NCI-H69 (cell line): ENCODE results near the gene SPON1.
"Not testable (repeated sequence)": the region's sequence is repeated elsewhere in the genome, so short reads cannot be mapped to it uniquely, and the experiment has no call there.

ENCODE experiments used
- DNase-seq: peaks from one replicate; lab custom pipeline; 2025; lab: John Stamatoyannopoulos, UW

SPON1 gene

DNA sequence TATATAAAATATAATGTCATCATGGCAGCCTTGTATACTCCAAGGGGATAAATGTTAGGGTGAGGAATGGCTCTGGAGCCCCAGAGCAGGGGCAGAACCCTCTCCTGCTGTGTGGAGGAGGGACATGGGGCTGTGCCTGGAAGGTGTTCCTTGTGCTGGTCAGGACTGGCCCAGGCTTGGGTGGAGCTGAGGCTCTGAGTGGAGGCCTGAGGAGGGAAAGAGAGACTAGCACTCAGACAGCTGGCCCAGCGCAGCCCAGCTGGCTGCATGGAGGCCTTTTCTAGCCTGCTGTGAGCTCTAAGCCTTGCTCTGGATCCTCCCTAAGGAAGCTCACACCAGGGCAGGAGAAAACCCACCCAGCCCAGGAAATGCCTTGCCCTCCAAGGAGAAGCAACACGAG, 282.9 kb downstream of the SPON1 start:
- no peak for DNase-seq

GRCh38 chr11:14248580-14248981, 286.1 kb downstream of the SPON1 start:
- peak; percentile 39 for DNase-seq

GRCh38 chr11:14249121-14249963, 286.8 kb downstream of the SPON1 start:
- peak; percentile 76 for DNase-seq

DNA sequence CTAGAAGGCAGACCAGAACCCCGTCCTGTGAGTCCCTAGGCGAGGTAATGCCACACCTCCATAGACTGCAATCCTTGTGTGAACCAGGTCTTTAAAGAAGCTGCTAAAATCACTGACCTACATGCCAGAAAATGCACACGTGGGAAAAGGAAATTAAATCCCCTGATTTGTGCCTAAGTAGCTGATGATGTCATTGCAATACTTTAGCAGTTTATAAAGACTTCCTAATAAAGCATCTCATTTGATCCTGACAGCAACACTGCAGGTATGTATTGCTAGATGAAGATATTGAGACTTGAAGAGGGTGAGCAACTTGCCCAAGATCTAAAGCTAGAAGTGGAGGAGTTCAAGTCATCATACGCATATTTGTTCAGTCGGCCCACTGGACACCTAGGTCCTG, 289.2 kb downstream of the SPON1 start:
- DNase-seq = no peak

- DNase-seq = not testable (repeated sequence)
These were observed 290.0 kb downstream of the SPON1 start for GRCh38 chr11:14252501-14252900.

DNA sequence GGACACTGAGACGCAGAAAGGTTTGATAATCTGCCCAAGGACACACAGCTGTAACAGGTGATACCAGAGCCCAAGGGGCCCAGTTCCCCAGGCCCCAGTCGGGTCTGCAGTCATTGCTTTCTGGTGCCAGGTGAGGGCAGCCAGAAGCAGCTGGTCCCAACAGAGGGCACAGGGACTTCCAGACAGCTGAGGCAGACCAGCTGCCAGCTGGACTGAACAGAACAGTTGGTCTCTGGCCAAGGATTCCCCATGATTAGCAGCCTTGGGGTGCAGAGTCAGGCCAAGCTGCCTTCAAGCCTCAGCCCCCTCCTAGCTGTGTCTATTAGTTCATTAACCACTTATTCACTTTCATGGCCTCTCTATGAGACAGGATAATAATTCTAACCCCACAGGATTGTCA, 290.9 kb downstream of the SPON1 start:
- DNase-seq = peak; percentile 18

DNA sequence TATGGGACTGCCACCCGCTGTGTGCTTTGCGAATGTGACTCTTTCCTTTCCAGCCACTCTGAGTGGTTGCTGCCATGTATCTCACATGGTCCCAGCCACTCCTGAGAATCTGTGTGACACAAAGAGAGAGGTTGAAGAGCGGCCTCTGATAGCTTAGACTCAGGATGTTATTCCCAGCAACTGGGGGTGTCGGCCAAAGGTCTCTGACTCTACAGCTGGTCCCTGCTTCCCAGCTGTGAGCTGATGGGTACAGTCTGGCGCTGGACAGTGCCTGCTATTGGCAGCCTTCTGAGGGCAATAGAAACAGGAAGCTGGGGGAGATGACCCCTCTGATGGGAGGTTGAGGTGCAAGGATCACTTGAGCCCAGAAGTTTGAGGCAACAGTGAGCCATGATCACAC, 291.3 kb downstream of the SPON1 start:
- no peak for DNase-seq

- no peak for DNase-seq
These were observed 292.2 kb downstream of the SPON1 start for GRCh38 chr11:14254533-14255237.

- no peak for DNase-seq
These were observed 292.7 kb downstream of the SPON1 start for GRCh38 chr11:14255238-14255534.

- no peak for DNase-seq
These were observed 295.9 kb downstream of the SPON1 start for GRCh38 chr11:14258221-14258935.

DNA sequence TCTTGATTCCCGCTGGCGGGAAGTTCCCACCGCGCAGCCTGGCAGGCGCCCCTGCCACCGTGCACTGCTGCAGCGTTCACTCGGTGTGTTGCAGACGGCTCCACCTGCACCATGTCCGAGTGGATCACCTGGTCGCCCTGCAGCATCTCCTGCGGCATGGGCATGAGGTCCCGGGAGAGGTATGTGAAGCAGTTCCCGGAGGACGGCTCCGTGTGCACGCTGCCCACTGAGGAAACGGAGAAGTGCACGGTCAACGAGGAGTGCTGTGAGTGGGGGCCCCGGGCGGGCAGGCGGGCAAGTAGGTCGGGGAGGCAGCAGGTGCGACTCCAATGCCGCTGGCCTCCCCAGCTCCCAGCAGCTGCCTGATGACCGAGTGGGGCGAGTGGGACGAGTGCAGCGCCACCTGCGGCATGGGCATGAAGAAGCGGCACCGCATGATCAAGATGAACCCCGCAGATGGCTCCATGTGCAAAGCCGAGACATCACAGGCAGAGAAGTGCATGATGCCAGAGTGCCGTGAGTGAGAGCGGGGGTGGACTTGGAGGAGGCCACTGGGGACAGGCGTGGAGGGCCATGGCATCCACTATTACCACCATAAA, 296.8 kb downstream of the SPON1 start:
- DNase-seq = no peak

GRCh38 chr11:14259878-14260277, 297.4 kb downstream of the SPON1 start:
- DNase-seq = no peak

DNA sequence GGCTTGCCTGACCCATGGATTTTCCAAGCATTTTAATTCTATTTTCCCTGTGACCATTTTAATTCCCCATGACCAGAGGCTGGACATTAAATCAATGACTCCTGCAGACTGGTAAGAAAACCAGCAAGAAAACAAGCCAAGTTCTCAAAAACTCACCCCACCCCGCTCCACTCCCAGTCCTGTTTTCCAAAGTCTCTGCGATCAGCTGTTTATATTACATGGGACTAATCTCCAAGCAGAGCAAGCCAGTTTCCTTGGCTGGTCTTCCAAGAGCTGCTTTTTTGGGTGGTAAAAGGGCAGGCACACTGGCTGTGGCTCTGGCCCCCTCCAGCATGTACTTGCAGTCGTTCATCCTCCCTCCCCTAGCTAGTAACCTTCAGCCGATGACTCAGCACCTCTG, 298.5 kb downstream of the SPON1 start:
- no peak for DNase-seq

DNA sequence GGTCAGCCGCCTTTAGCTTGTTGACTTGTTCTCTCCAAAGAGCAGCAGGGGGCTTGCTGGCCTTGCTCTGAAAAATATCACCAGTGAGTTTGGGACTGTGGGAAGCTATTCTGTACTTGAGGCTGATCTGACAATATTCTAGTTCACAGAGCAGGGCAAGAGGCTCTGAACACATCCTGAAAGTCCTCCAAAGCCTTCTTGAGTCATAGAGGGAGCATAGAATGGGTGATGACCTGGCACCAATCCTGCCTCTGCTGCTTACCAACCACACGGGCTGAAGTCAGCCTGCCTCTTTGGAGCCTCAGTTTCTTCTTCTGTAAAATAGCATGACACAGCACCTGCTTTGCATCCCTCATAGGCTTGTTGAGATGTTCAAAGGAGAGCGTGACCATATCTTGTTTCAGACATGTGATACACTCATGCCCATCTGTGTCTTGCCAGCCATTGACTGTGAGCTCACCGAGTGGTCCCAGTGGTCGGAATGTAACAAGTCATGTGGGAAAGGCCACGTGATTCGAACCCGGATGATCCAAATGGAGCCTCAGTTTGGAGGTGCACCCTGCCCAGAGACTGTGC, 299.8 kb downstream of the SPON1 start:
- no peak for DNase-seq

DNA sequence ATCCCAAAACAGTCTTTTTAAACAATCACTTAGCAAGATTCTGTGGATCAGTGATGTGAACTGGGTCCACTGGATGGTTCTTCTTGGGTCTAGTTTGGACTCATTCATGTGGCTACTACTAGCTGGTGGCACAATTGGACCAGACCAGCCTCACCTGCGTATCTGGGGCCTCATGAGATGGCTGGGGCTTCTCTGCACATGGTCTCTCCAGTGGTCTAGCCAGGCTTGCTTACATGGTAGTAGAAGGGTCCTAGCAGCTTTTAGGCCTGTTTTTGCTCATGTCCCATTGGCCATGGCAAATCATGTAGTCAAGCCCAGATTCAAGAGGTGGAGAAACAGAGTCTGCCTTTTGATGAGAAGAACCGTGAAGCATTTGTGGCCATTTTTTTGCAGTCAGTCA, 302.4 kb downstream of the SPON1 start:
- no peak for DNase-seq

DNA sequence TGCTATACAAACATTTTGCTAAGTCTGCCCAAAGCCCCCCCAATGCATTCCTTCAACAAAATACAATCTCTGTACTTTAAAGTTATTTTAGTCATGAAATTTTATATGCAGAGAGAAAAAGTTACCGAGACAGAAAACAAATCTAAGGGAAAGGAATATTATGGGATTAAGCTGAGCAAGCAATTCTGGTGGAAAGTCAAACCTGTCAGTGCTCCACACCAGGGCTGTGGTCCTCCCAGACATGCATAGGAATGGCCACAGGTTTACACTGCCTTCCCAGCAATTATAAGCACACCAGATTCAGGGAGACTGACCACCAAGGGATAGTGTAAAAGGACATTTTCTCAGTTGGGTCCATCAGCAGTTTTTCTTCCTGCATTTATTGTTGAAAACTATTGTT, 304.1 kb downstream of the SPON1 start:
- DNase-seq = no peak

DNA sequence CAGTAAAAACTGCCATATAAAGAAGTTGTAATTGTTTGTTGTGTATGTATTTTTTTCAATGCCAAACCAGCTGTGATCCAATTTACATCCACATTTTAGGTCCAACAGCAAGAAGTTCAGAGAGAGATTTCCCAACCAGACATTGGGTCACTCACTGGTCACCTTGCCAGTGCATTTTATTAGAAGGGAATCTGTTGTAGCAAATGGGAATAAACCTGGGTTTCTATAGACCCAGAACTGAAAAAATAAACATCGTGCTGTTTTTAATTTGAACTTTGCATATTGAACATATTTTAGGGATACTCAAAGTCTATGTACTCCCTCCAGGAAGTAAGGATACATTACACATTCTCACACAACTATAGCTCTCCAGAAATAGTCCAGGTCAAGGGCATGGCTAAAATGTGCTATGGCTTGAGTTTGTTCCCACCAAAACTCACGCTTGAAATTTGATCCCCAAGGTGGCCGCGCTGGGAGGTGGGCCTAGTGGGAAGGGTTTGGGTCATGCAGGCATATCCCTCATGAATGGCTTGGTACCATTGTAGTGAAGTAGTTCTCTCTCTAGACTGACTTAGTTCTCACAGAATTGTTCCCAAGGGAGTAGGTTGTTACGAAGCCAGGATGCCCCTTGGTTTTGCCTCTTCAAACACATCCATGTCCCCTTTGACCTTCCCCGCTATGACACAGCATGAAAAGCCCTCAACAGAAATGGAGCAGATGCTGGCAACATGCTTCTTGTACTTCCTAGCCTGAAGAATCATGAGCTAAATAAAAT, 305.5 kb downstream of the SPON1 start:
- no peak for DNase-seq

GRCh38 chr11:14269692-14270573, 307.4 kb downstream of the SPON1 start:
- no peak for DNase-seq

- DNase-seq = no peak
These were observed 308.4 kb downstream of the SPON1 start for GRCh38 chr11:14270690-14271542.

DNA sequence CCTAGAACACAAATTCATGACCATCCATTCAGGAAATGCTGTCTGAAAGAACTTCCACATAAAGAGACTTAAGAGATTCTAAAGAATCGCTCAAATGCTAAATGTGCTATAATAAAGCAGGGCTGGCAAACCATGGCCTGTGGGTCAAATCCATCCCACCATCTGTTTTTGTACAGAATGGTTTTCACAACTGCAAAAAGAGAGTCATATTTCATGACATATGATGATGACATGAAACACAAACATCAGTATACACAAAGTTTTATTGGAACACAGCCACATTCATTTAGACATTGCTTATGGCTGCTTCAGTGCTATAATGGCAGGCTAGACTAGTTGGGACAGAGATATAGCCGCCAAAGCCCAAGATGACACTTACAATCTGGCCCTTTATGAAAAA, 311.4 kb downstream of the SPON1 start:
- peak; percentile 22 for DNase-seq
